ENCODE measurements around the gene ENTPD1.

The ENTPD1 gene

DNA sequence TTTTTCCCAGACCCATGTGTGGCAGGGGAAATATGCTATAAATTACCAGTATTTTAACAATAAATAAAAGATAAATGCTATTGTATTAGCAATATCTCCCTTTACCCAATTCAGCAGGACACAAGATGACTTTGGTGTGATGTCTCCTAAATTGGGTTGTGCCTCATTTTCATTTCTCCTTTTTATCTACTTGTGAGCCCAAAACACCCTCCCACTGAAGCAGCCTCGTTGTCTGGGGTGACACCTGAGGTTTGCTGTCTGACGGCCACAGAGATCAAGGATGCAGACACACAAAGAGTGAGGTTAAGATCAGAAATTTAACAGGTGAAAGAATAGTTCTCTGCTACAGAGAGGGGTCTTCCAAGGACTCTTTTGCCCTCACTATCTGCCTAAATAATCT, 124.7 kb downstream of the ENTPD1 start:
- H4K91ac ChIP-seq (ENCODE audit: low read length) = no peak overlapping the region
- no peaks in the 10 kb centered on the region for H3K79me1 ChIP-seq (replicated peaks; ENCODE audit: low read length, poor library complexity, severe bottlenecking)
- H2AFZ ChIP-seq (ENCODE audit: low read depth, low read length) = no peak overlapping the region
- H3K9me3 ChIP-seq (ENCODE audit: control insufficient read depth, low read length) = no peaks in the 10 kb centered on the region
- peak overlapping the region; percentile 45 for H3K9ac ChIP-seq (ENCODE audit: low read length)
- H3K14ac ChIP-seq (ENCODE audit: low read length in 2 of 2) = no peak overlapping the region
- H3K23ac ChIP-seq (ENCODE audit: low read length in 2 of 2) = no peak overlapping the region
- no peak overlapping the region for H2BK120ac ChIP-seq (ENCODE audit: low read depth, low read length)
- H4K8ac ChIP-seq (ENCODE audit: low read length) = no peak overlapping the region
- peaks cover 0 to 20% of the 10 kb centered on the region in 2 experiments for H3K36me3 ChIP-seq (ENCODE audit: control insufficient read depth in 1 of 2, insufficient read depth in 2 of 2, low read depth in 1 of 2, low read length in 2 of 2)
- no peak overlapping the region for H2BK12ac ChIP-seq (ENCODE audit: low read length in 2 of 2)
- no peak overlapping the region for H3K27ac ChIP-seq (ENCODE audit: low read length, poor library complexity, severe bottlenecking)
- no peaks in the 10 kb centered on the region for H3K4me1 ChIP-seq (ENCODE audit: control insufficient read depth, insufficient read depth, low read depth, low read length)
- H2BK15ac ChIP-seq (ENCODE audit: low read depth, poor library complexity, severe bottlenecking) = no peak overlapping the region
- H3K4ac ChIP-seq (ENCODE audit: low read depth in 1 of 2, low read length in 2 of 2) = no peak overlapping the region
- H3K27me3 ChIP-seq (ENCODE audit: control insufficient read depth in 1 of 2, insufficient read depth in 1 of 2, low read length in 2 of 2) = no peaks in the 10 kb centered on the region
- no peak overlapping the region for H3K4me3 ChIP-seq (ENCODE audit: insufficient read depth in 1 of 2, low read depth in 1 of 2, low read length in 2 of 2)
- H2AK5ac ChIP-seq (ENCODE audit: low read length, severe bottlenecking) = no peak overlapping the region
- no peak overlapping the region for H3K4me2 ChIP-seq (ENCODE audit: low read length, poor library complexity, severe bottlenecking)
- no CpG with 5 or more reads among the region's 2 CpGs for WGBS
- no peak overlapping the region for H2BK5ac ChIP-seq (ENCODE audit: low read depth, low read length, poor library complexity, severe bottlenecking)
- no peak overlapping the region for H3K18ac ChIP-seq (ENCODE audit: low read depth in 1 of 2, low read length in 2 of 2)
- DNase-seq = no peak

DNA sequence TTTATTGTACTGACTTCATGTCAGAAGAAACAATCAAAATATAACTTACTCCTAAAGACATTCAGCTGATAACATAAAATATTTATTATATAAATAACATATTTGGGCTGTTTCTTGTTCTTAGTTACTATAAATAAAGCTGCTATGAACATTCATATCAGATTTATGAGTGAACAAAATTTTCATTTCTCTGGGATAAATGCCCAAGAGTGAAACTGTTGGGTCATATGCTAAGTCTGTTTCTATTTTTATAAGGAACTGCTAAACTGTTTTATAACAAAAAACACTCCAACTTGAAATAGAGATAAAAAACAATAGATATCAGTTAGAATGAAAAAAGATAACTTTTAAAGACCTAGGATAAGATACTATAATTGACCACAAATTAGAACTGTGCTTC, 125.4 kb downstream of the ENTPD1 start:
- no peak overlapping the region for H3K14ac ChIP-seq (ENCODE audit: low read length in 2 of 2)
- no peak overlapping the region for H3K23ac ChIP-seq (ENCODE audit: low read length in 2 of 2)
- no peak overlapping the region for H2BK12ac ChIP-seq (ENCODE audit: low read length in 2 of 2)
- H2BK120ac ChIP-seq (ENCODE audit: low read depth, low read length) = no peak overlapping the region
- H3K36me3 ChIP-seq (ENCODE audit: control insufficient read depth in 1 of 2, insufficient read depth in 2 of 2, low read depth in 1 of 2, low read length in 2 of 2) = peaks cover 0 to 14% of the 10 kb centered on the region in 2 experiments
- H3K4me1 ChIP-seq (ENCODE audit: control insufficient read depth, insufficient read depth, low read depth, low read length) = no peaks in the 10 kb centered on the region
- H3K18ac ChIP-seq (ENCODE audit: low read depth in 1 of 2, low read length in 2 of 2) = no peak overlapping the region
- no peak overlapping the region for H3K4me2 ChIP-seq (ENCODE audit: low read length, poor library complexity, severe bottlenecking)
- H3K9me3 ChIP-seq (ENCODE audit: control insufficient read depth, low read length) = no peaks in the 10 kb centered on the region
- H2AK5ac ChIP-seq (ENCODE audit: low read length, severe bottlenecking) = no peak overlapping the region
- H3K9ac ChIP-seq (ENCODE audit: low read length) = peak overlapping the region; percentile 45
- H2BK15ac ChIP-seq (ENCODE audit: low read depth, poor library complexity, severe bottlenecking) = no peak overlapping the region
- H3K79me1 ChIP-seq (replicated peaks; ENCODE audit: low read length, poor library complexity, severe bottlenecking) = no peaks in the 10 kb centered on the region
- no peaks in the 10 kb centered on the region for H3K27me3 ChIP-seq (ENCODE audit: control insufficient read depth in 1 of 2, insufficient read depth in 1 of 2, low read length in 2 of 2)
- H3K4me3 ChIP-seq (ENCODE audit: insufficient read depth in 1 of 2, low read depth in 1 of 2, low read length in 2 of 2) = no peak overlapping the region
- no peak overlapping the region for H2AFZ ChIP-seq (ENCODE audit: low read depth, low read length)
- H2BK5ac ChIP-seq (ENCODE audit: low read depth, low read length, poor library complexity, severe bottlenecking) = no peak overlapping the region
- H4K91ac ChIP-seq (ENCODE audit: low read length) = no peak overlapping the region
- no peak for DNase-seq
- no peak overlapping the region for H4K8ac ChIP-seq (ENCODE audit: low read length)
- H3K27ac ChIP-seq (ENCODE audit: low read length, poor library complexity, severe bottlenecking) = no peak overlapping the region
- H3K4ac ChIP-seq (ENCODE audit: low read depth in 1 of 2, low read length in 2 of 2) = no peak overlapping the region

DNA sequence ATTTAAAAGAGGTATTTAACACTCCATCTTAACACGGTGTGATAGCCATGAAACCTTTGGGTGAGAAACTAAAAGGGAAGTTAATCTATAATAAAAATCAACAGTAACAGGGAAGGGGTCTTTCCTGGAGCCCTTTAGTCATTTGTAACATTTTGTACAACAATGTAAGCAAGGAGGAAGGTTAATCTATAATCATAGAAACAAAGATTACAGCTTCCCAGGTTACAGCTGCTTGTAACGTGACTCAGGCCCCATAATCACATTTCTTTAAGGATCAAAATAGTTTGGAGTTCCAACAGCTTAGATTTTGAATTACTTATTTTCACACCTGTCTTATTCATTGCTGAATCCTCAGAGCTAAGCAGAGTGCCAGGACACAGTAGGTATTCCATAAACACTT, 133.9 kb downstream of the ENTPD1 start:
- WGBS = 100% methylated on average over 1 of the region's 2 CpGs

DNA sequence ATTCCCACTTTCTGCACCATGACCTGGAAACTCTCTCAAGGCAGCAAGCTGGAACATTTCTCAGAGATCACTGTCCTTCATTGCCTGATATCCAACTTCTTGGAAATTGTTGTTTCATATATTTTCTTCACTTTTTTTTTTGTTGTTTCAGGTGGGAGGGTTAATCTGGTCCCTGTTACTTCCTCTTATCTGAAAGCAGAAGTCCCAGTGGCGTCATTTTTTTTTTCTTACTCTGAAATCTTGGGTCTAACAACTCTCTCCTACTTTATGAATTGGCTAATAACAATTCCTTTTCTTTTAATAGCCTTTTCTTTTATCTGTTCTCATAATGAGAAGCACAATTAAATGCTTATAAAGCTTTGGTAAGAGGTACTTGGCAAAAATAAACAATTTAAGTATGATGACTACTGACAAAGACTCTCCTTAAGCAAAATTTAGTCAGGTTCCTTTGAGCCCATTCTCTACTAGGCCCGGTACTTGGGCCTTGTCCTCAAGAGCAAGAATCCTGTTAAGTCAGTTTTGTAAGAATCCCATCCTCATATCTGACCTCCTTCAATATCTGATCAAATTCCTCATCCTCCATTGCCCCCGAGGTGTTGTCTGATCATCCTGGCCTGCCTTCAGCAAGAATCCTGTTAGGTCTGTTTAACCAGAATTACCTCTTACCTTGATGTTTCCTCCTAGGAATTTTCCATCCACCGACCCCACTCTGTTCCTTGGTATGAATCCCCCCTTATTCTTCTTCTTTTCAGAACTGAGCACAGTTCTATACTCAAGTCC, 140.3 kb downstream of the ENTPD1 start:
- Histone ChIP-seq H3K9me3 (ENCODE audit: control insufficient read depth, low read length) (no peaks in the 10 kb centered on the region), H4K91ac (ENCODE audit: low read length) (no peak overlapping the region), H3K9ac (ENCODE audit: low read length) (no peak overlapping the region), H3K27ac (ENCODE audit: low read length, poor library complexity, severe bottlenecking) (no peak overlapping the region), H3K27me3 (ENCODE audit: control insufficient read depth in 1 of 2, insufficient read depth in 1 of 2, low read length in 2 of 2) (no peaks in the 10 kb centered on the region), H3K4me1 (ENCODE audit: control insufficient read depth, insufficient read depth, low read depth, low read length) (no peaks in the 10 kb centered on the region), H2AK5ac (ENCODE audit: low read length, severe bottlenecking) (no peak overlapping the region), H2BK12ac (ENCODE audit: low read length in 2 of 2) (no peak overlapping the region), H3K4me2 (ENCODE audit: low read length, poor library complexity, severe bottlenecking) (no peak overlapping the region), H2BK120ac (ENCODE audit: low read depth, low read length) (no peak overlapping the region), H2BK5ac (ENCODE audit: low read depth, low read length, poor library complexity, severe bottlenecking) (no peak overlapping the region), H3K4ac (ENCODE audit: low read depth in 1 of 2, low read length in 2 of 2) (no peak overlapping the region), H3K23ac (ENCODE audit: low read length in 2 of 2) (no peak overlapping the region), H3K79me1 (replicated peaks; ENCODE audit: low read length, poor library complexity, severe bottlenecking) (peaks cover 1% of the 10 kb centered on the region), H3K18ac (ENCODE audit: low read depth in 1 of 2, low read length in 2 of 2) (no peak overlapping the region), H2AFZ (ENCODE audit: low read depth, low read length) (no peak overlapping the region), H4K8ac (ENCODE audit: low read length) (no peak overlapping the region), H3K36me3 (ENCODE audit: control insufficient read depth in 1 of 2, insufficient read depth in 2 of 2, low read depth in 1 of 2, low read length in 2 of 2) (peaks cover 0 to 53% of the 10 kb centered on the region in 2 experiments), H3K4me3 (ENCODE audit: insufficient read depth in 1 of 2, low read depth in 1 of 2, low read length in 2 of 2) (no peak overlapping the region), H2BK15ac (ENCODE audit: low read depth, poor library complexity, severe bottlenecking) (no peak overlapping the region), H3K14ac (ENCODE audit: low read length in 2 of 2) (no peak overlapping the region)
- 90% methylated on average over 3 of the region's 4 CpGs for WGBS
- no peak for DNase-seq

More for the DNA sequence above, 133.9 kb downstream of the ENTPD1 start:
- Histone ChIP-seq H2BK12ac (ENCODE audit: low read length in 2 of 2) (no peak overlapping the region), H2AFZ (ENCODE audit: low read depth, low read length) (no peak overlapping the region), H2AK5ac (ENCODE audit: low read length, severe bottlenecking) (no peak overlapping the region), H3K18ac (ENCODE audit: low read depth in 1 of 2, low read length in 2 of 2) (no peak overlapping the region), H2BK5ac (ENCODE audit: low read depth, low read length, poor library complexity, severe bottlenecking) (no peak overlapping the region), H3K4ac (ENCODE audit: low read depth in 1 of 2, low read length in 2 of 2) (no peak overlapping the region), H3K9me3 (ENCODE audit: control insufficient read depth, low read length) (no peaks in the 10 kb centered on the region), H3K4me3 (ENCODE audit: insufficient read depth in 1 of 2, low read depth in 1 of 2, low read length in 2 of 2) (no peak overlapping the region), H3K23ac (ENCODE audit: low read length in 2 of 2) (no peak overlapping the region), H2BK15ac (ENCODE audit: low read depth, poor library complexity, severe bottlenecking) (no peak overlapping the region), H2BK120ac (ENCODE audit: low read depth, low read length) (no peak overlapping the region), H3K9ac (ENCODE audit: low read length) (no peak overlapping the region), H3K4me1 (ENCODE audit: control insufficient read depth, insufficient read depth, low read depth, low read length) (no peaks in the 10 kb centered on the region), H3K4me2 (ENCODE audit: low read length, poor library complexity, severe bottlenecking) (no peak overlapping the region), H3K36me3 (ENCODE audit: control insufficient read depth in 1 of 2, insufficient read depth in 2 of 2, low read depth in 1 of 2, low read length in 2 of 2) (peaks cover 0 to 27% of the 10 kb centered on the region in 2 experiments), H4K8ac (ENCODE audit: low read length) (no peak overlapping the region), H3K79me1 (replicated peaks; ENCODE audit: low read length, poor library complexity, severe bottlenecking) (peaks cover 9% of the 10 kb centered on the region), H4K91ac (ENCODE audit: low read length) (no peak overlapping the region), H3K27me3 (ENCODE audit: control insufficient read depth in 1 of 2, insufficient read depth in 1 of 2, low read length in 2 of 2) (no peaks in the 10 kb centered on the region), H3K14ac (ENCODE audit: low read length in 2 of 2) (no peak overlapping the region), H3K27ac (ENCODE audit: low read length, poor library complexity, severe bottlenecking) (peak overlapping the region; percentile 28)
- no peak for DNase-seq

Measured in mesenchymal stem cell (in vitro differentiated cells and primary cell).